GM12878 (cell line): ENCODE data around the gene TRIM41. TPM values are rescaled to one million over a fixed set of nuclear protein-coding genes. Genes with fewer than 3 reads are reported as not detected.

Experiments
- ATAC-seq: fragments of 200-7000 bp; cut with Tn5 transposase; 3 replicates; pipeline ENCODE4 v1.9.1; 2020; ENCODE audit warnings: mild to moderate bottlenecking, moderate library complexity
- BruUV-seq: library from RNA; stranded (reverse); fragments of 400-500 nt; replicated peaks from 2 replicates; lab custom pipeline; 2021; lab: Mats Ljungman, UMichigan
- CTCF ChIA-PET: fragments of 300-600 bp; sonication (Branson Sonifier 250); formaldehyde crosslinking; extraction: SDS; loops from one replicate; lab custom pipeline; 2021; ENCODE audit warnings: inconsistent platforms; lab: Yijun Ruan, JAX
- POLR2A ChIA-PET: fragments of 350-600 bp; formaldehyde crosslinking; extraction: SDS; loops from one replicate; lab custom pipeline; 2021; ENCODE audit warnings: inconsistent platforms; lab: Charles Lee
- RAD21 ChIA-PET: fragments of 300-600 bp; sonication (Branson Sonifier 250); formaldehyde crosslinking; loops from one replicate; lab custom pipeline; 2023; ENCODE audit warnings: antibody characterized with exemption; ENCODE audit not compliant: unreplicated experiment; lab: Charles Lee
- SMC1A ChIA-PET: fragments of 300-600 bp; sonication (Branson Sonifier 250); formaldehyde crosslinking; loops from one replicate; lab custom pipeline; 2023; ENCODE audit not compliant: unreplicated experiment, uncharacterized antibody; lab: Charles Lee
- DNase-seq: peaks from one replicate; pipeline ENCODE4 v3.0.0-alpha.2; 2011; ENCODE audit warnings: low read depth, low spot score
- FAIRE-seq: peaks from 3 replicates; lab custom pipeline; 2011; peaks lifted over from hg19 to GRCh38; lab: Jason Lieb, UNC
- H2AFZ ChIP-seq: 2 replicates; pipeline ENCODE4 v1.6.0; 2011; ENCODE audit warnings: low read depth, low read length, control low read depth; ENCODE audit not compliant: control insufficient read depth
- H3K27ac ChIP-seq: 2 replicates; pipeline ENCODE4 v1.5.1; 2011; ENCODE audit warnings: control low read depth; ENCODE audit not compliant: control insufficient read depth, insufficient read depth
- H3K27me3 ChIP-seq, 2 experiments: replicated peaks in 1 of 2; 2 replicates each; pipeline versions ENCODE4 v1.6.0 to v1.6.1; 2011; ENCODE audit warnings: low read length in 1 of 2; ENCODE audit not compliant: control insufficient read depth in 2 of 2, insufficient read depth in 2 of 2
- H3K36me3 ChIP-seq, 2 experiments: 2 replicates each; pipeline ENCODE4 v1.5.1; 2011; ENCODE audit warnings: low read length in 1 of 2; ENCODE audit not compliant: control insufficient read depth in 2 of 2, insufficient read depth in 2 of 2
- H3K4me1 ChIP-seq: 2 replicates; pipeline ENCODE4 v1.6.1; 2011; ENCODE audit warnings: mild to moderate bottlenecking, low read length, moderate library complexity, mixed read lengths; ENCODE audit not compliant: control insufficient read depth, insufficient read depth
- H3K4me2 ChIP-seq: 2 replicates; pipeline ENCODE4 v1.6.0; 2011; ENCODE audit warnings: control low read depth; ENCODE audit not compliant: control insufficient read depth, insufficient read depth
- H3K4me3 ChIP-seq: fragments of 200-600 bp; sonication (generic); 2 replicates; pipeline ENCODE4 v1.5.1; 2016
- H3K79me2 ChIP-seq: 2 replicates; pipeline ENCODE4 v1.6.0; 2011; ENCODE audit warnings: low read length; ENCODE audit not compliant: control insufficient read depth, insufficient read depth
- H3K9ac ChIP-seq: 2 replicates; pipeline ENCODE4 v1.8.0; 2011; ENCODE audit warnings: low read length, control low read depth, mixed read lengths; ENCODE audit not compliant: control insufficient read depth, insufficient read depth
- H3K9me3 ChIP-seq: replicated peaks from 3 replicates; pipeline ENCODE4 v1.5.1; 2011; ENCODE audit warnings: mild to moderate bottlenecking, low read length; ENCODE audit not compliant: control insufficient read depth, insufficient read depth
- H4K20me1 ChIP-seq: 2 replicates; pipeline ENCODE4 v1.6.0; 2011; ENCODE audit not compliant: control insufficient read depth, insufficient read depth
- BACH1 ChIP-seq: fragments of 450-650 bp; IDR thresholded peaks from 2 replicates; pipeline ENCODE4 v1.6.1; 2017; ENCODE audit warnings: mild to moderate bottlenecking, borderline replicate concordance
- IRF4 ChIP-seq: IDR thresholded peaks from 2 replicates; pipeline ENCODE4 v1.6.1; 2011; ENCODE audit warnings: low read depth, low read length
- RELA ChIP-seq: fragments of 450-650 bp; IDR thresholded peaks from 2 replicates; pipeline ENCODE4 v1.8.0; 2014; ENCODE audit warnings: borderline replicate concordance; ENCODE audit not compliant: partially characterized antibody
- REST ChIP-seq: IDR thresholded peaks from 2 replicates; pipeline ENCODE4 v1.6.1; 2012; ENCODE audit warnings: mild to moderate bottlenecking, low read depth, low read length
- RFX5 ChIP-seq: IDR thresholded peaks from 2 replicates; pipeline ENCODE4 v1.6.1; 2011; ENCODE audit warnings: low read depth, low read length, improper control_type of control experiment
- ZNF217 ChIP-seq: fragments of 450-650 bp; IDR thresholded peaks from 2 replicates; pipeline ENCODE4 v1.6.1; 2017; ENCODE audit warnings: antibody characterized with exemption, mild to moderate bottlenecking
- WGBS: methylation state at CpG from one replicate; pipeline ENCODE4 v1.1.6; 2016; ENCODE audit warnings: low lambda C conversion rate; ENCODE audit not compliant: insufficient replicate concordance, insufficient coverage; ENCODE audit errors: missing lambda C conversion rate; 5-methylcytosine and 5-hydroxymethylcytosine counted together
- in situ Hi-C: fragments of 300-500 bp; cut with MboI; formaldehyde crosslinking; loops from 9 replicates; pipeline ENCODE4 v1.14.3; 2018; ENCODE audit warnings: mixed read lengths
- intact Hi-C: fragments of 100-400 bp; cut with micrococcal nuclease; formaldehyde crosslinking; loops from one replicate; pipeline ENCODE4 v1.14.2; 2022; ENCODE audit not compliant: unreplicated experiment
- polyA plus RNA-seq, 11 experiments: library from polyadenylated mRNA; depleted of rRNA in 4 of 11; unstranded in 6 of 11; stranded (reverse) in 5 of 11; fragments of >200 nt; fragmentation: Nextera tagmentation in 4 of 11; fragmentation: Illumina TruSeq in 1 of 11; extraction: Ambion mirVana in 4 of 11; extraction: Trizol in 1 of 11; gene quantifications; 1 replicate in 1 of 11; 2 replicates in 10 of 11; pipeline versions ENCODE4 v1.2.1 to v1.2.3, GENCODE V29; 2011 to 2016; ENCODE audit warnings: inconsistent platforms in 2 of 11, missing spikeins in 2 of 11, low read depth in 1 of 11
- total RNA-seq, 4 experiments: library from RNA; depleted of rRNA in 3 of 4; stranded (reverse); fragments of >200 nt in 3 of 4; fragmentation: Illumina TruSeq in 1 of 4; extraction: Trizol in 1 of 4; gene quantifications; 2 replicates each; pipeline versions ENCODE4 v1.2.1 to v1.2.3, GENCODE V29; 2013 to 2021
- TF ChIP-seq, protein P1 (sequence below): IDR thresholded peaks from 2 replicates; pipeline ENCODE4 v1.6.1; 2011; ENCODE audit warnings: low read depth, low read length, improper control_type of control experiment, borderline replicate concordance
- TF ChIP-seq, protein P2 (sequence below): IDR thresholded peaks from 2 replicates; pipeline ENCODE4 v1.6.1; 2011; ENCODE audit warnings: borderline replicate concordance, low read depth, mild to moderate bottlenecking, moderate library complexity, mixed read lengths, low read length; ENCODE audit not compliant: insufficient read depth; ENCODE audit errors: extremely low read length

Gene TRIM41
- total and polyA plus RNA-seq, 10 of the 15 experiments (the other 5 are each of a cell fraction or from before 2014, with no cell fraction given): 1.0 to 28.9 (median 10.6) TPM

DNA sequence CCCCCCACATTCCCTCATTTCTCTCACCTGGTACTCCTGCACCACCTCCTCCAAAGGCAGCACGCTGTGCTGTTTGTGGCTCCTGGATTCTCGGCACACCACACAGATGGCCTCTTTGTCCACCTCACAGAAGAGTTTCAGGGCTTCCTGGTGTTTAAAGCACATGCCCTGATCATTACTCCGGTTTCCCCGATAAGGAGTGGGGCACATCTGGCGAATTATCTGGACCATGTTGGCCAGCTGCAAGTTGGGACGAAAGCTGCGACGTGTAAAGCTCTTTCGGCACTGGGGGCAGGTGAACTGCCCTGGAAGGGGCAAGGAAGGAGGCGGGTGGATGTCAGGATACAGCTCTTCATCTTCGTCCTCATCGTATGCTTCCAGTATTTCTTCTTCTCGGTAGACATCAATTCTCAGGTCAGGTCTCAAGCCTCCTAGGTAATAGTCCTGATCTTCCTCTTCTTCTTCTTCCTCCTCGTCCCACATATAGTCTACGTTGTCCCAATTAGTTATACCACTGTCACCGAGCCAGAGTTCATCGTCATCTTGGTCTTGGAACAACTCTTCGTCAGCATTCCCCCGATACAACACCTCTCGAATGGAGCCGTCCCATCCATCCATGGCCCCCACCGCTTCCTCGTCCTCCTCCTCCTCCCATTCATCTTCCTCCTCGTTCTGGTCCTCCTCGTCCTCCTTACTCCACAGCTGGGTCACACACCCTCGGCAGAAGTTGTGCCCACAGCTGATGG, 37.1 kb downstream of the TRIM41 start:
- RAD21 ChIA-PET: interaction anchor here (0.9 to 2.8 kb wide), 7 partner anchors 8 to 75 kb away, joined by 3 to 13 read pairs (median 5); partner anchors contain the start of gene RACK1
- Histone ChIP-seq H3K36me3 (peaks cover 1 to 8% of the 10 kb centered on the region in 2 experiments; a peak in 3 of 4 replicates), H3K27ac (peak overlapping the region; percentile 97), H3K4me1 (peaks cover 3% of the 10 kb centered on the region; the same call in 1 of the 2 replicates), H3K27me3 (no peaks in the 10 kb centered on the region), H3K9me3 (no peaks in the 10 kb centered on the region), H4K20me1 (no peaks in the 10 kb centered on the region), H3K79me2 (peaks cover 67% of the 10 kb centered on the region), H2AFZ (peak overlapping the region; percentile 81), H3K9ac (peak overlapping the region; percentile 98)
- CTCF ChIA-PET: interaction anchor here (0.7 to 2.4 kb wide), 6 partner anchors 8 to 87 kb away, joined by 3 to 9 read pairs (median 4); no protein-coding TSS in a partner anchor
- ATAC-seq (no peak), DNase-seq (no peak), FAIRE-seq (no peak)
- WGBS: under 1% methylated on average over 26 of the region's 26 CpGs
- SMC1A ChIA-PET: interaction anchor here (1.2 to 3.7 kb wide), 5 partner anchors 10 to 76 kb away, joined by 3 to 25 read pairs (median 4); partner anchors contain the start of gene RACK1
- intact Hi-C loops (loop anchor here (2.0 to 5.0 kb wide), 4 partner anchors 15 to 398 kb away; partner anchors contain the start of genes TRIM41 and ZFP62), in situ Hi-C loops (loop anchor here (10.0 kb wide), 1 partner anchor 75 kb away; no protein-coding TSS in a partner anchor)
- TF ChIP-seq BACH1 (no peak), REST (no peak), RFX5 (no peak), ZNF217 (no peak), RELA (no peak), IRF4 (no peak)
- TF ChIP-seq, protein P1, sequence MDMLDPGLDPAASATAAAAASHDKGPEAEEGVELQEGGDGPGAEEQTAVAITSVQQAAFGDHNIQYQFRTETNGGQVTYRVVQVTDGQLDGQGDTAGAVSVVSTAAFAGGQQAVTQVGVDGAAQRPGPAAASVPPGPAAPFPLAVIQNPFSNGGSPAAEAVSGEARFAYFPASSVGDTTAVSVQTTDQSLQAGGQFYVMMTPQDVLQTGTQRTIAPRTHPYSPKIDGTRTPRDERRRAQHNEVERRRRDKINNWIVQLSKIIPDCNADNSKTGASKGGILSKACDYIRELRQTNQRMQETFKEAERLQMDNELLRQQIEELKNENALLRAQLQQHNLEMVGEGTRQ: no peak
- TF ChIP-seq, protein P2, sequence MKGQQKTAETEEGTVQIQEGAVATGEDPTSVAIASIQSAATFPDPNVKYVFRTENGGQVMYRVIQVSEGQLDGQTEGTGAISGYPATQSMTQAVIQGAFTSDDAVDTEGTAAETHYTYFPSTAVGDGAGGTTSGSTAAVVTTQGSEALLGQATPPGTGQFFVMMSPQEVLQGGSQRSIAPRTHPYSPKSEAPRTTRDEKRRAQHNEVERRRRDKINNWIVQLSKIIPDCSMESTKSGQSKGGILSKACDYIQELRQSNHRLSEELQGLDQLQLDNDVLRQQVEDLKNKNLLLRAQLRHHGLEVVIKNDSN: no peak
- TF ChIP-seq, all 136 proteins: peak for 0
- POLR2A ChIA-PET: interaction anchor here (1.0 to 3.7 kb wide), 7 partner anchors 9 to 68 kb away, joined by 3 to 19 read pairs (median 10); partner anchors contain the start of genes RACK1 and TRIM41
- Histone ChIP-seq H3K4me3 (peak overlapping the region; percentile 95), H3K4me2 (peak overlapping the region; percentile 97)
- TSS peak; percentile 75 for BruUV-seq
